ENCODE results near the gene SLC38A10.
A peak's percentile ranks its signal among the peaks of the same experiment; 100 is the strongest.

Gene SLC38A10

GRCh38 chr17:81295031-81295675 lies at the start of gene SLC38A10:
TSS of gene SLC38A10 (minus strand) at chr17:81295307. CDS start at chr17:81294921, 386 bp downstream.
- DNase-seq = peak; percentile 90

- no peak for DNase-seq
Measured at GRCh38 chr17:81342269-81343070, 47.4 kb upstream of the SLC38A10 start.

- no peak for DNase-seq
Measured at GRCh38 chr17:81341516-81342268, 46.6 kb upstream of the SLC38A10 start.

GRCh38 chr17:81340607-81341515 lies 45.8 kb upstream of the SLC38A10 start:
- DNase-seq = no peak

GRCh38 chr17:81339534-81340296 lies 44.6 kb upstream of the SLC38A10 start:
- no peak for DNase-seq

GRCh38 chr17:81339191-81339533 lies 44.1 kb upstream of the SLC38A10 start:
- DNase-seq = no peak

- DNase-seq = no peak
Measured at GRCh38 chr17:81338274-81339190, 43.4 kb upstream of the SLC38A10 start.

GRCh38 chr17:81337476-81337879 lies 42.4 kb upstream of the SLC38A10 start:
- no peak for DNase-seq

GRCh38 chr17:81336930-81337325 lies 41.8 kb upstream of the SLC38A10 start:
- DNase-seq = no peak

- DNase-seq = no peak
Measured at GRCh38 chr17:81336296-81336929, 41.3 kb upstream of the SLC38A10 start.

GRCh38 chr17:81335773-81336157 lies 40.7 kb upstream of the SLC38A10 start:
- DNase-seq = no peak

- no peak for DNase-seq
Measured at GRCh38 chr17:81334987-81335772, 40.1 kb upstream of the SLC38A10 start.

- no peak for DNase-seq
Measured at GRCh38 chr17:81334391-81334901, 39.3 kb upstream of the SLC38A10 start.

- DNase-seq = no peak
Measured at GRCh38 chr17:81333616-81334368, 38.7 kb upstream of the SLC38A10 start.

GRCh38 chr17:81332914-81333528 lies 37.9 kb upstream of the SLC38A10 start:
- no peak for DNase-seq

GRCh38 chr17:81332118-81332834 lies 37.2 kb upstream of the SLC38A10 start:
- DNase-seq = no peak

GRCh38 chr17:81331527-81332043 lies 36.5 kb upstream of the SLC38A10 start:
- DNase-seq = no peak
